NCI-H2107 treated with DMSO at 0.1 percent for 48 hours (cell line): ENCODE data around the gene RBMS2.

Experiments
- DNase-seq: peaks from one replicate; lab custom pipeline; 2025; ENCODE audit not compliant: unreplicated experiment; lab: John Stamatoyannopoulos, UW

Gene RBMS2

DNA sequence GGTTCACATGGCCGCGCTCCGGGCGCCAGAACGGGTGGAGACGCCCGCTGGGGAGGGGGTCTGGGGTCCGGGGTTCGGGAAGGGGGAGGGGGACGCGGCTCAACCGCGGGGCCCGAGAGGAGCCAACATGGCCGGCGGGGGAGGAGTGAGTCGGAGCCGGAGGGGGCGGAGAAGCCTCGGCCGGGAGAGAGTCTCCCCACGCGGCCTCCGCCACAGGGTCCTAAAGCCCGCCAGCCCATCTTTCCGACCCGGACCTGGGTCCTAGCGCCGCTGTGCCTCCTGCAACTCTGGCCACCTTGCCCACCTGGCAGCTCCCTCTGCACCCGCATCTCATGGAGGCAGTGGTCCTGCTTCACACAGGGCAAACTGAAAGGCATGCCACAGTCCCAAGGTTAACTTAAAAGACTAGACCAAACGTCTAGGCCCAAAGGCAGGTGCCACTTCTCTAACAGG is 108.6 kb downstream of the RBMS2 start, which contains the start of gene BAZ2A:
TSS of gene BAZ2A (minus strand) at position 147 of the 453 bp plus-strand sequence. CDS start 12,796 bp downstream, outside the sequence.
- DNase-seq = peak; percentile 67

DNA sequence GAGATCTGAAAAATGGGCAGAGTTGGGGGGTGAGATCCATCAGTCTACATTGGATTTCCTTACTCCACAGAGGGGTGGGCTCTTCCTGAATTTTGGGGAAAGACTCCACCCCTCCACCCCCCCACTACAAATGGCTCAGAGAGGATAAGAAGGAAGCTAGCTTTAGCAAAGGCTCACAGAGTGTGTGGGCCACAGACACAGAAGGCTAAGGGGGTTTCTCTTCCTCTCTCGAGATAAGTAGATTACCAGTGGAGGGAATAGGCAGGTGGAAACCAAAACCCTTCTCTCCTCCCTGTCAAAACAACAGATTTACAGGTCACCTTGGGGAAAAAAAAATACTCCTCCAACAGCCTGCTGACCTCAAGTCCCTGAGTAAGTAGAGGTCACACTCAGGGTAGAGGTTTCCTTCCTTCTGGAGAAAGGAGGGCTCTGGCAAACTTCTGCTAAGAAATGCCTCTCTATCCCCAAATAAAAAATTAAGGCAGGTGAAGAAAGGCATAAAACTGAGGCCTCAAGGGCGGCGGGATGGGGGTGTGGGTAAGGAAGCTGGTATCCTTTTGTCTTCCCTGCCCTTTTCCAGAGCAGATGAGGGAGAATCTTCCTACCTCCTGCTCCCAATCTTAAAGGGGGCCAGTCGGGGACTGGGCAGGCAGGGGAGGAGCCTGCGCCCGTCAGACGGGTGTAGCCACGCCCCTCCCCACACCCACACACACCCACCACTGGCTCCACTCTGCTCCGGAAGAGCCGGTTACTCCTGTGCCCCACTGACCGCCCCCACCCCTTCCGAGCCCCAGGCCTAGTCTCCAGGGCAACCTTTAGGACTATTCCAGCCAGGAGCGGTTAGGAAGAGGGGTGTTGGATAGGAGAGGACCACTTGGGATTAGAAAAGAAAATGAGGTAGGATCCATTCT is 110.4 kb downstream of the RBMS2 start:
- DNase-seq = peak; percentile 34

DNA sequence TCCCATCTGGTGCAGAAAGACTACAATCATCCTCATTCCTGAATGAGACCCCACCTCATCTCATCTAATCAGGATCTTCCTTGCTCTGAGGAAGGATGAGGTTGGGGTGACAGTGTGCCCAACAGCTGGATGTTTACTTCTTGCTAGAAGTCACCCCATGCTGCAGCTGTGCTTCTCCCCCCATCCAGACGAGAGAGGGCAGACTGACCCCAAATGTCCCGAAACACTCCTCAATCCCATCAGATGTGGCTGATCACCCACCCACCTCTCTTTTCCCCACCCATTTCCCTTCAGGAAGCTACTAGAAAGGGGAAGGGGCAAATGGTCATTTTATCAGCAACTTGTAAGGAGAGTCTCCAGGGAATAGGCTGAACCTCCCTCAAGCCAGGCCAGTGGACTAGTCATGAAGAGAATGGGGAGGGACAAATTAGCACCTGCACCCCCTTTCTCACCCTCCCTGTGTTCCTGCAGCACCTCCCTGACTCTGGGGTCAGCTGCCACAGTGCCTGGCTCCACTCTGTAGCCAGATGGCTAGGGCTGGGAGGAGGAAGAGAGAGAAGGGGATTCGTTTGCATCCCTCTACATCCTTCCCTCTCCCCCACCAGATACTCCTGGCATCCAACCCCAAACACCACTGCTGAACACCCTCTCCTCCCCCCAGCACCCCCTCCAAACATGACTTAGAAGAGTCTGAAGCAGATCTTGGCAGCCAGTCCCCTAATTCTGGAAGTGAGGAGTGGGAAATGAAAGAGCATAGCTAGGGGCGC is 111.3 kb downstream of the RBMS2 start:
- DNase-seq = no peak

DNA sequence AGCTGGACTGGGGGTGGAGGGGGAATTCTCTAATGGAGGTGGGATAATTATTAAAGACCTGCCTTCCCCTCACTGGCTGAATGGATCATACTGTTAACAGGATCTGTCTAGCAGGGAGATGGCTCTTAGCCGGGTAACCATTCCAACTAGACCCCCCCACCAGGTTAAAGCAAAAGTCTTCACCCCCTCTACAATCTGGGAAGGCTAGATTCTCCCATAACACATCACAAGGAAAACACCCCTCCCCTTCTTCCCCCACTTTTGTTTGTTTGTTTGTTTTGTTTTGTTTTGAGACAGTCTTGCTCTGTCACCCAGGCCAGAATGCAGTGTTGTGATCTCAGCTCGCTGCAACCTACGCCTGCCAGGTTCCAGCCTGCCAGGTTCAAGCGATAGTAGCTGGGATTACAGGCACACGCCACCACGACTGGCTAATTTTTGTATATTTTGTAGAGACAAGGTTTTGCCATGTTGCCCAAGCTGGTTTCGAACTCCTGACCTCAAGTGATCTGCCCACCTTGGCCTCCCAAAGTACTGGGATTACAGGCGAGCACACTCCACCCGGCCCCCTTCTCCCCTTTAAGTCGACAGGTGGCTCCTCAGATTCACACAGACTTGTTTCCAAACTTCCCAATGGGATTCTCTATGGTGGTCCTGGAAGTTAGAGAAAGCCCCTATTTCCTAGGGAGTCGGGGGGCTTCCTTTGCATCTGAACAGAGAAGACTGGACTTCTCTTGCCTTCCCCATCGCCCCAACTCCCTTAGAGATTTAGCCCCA is 112.0 kb downstream of the RBMS2 start:
- DNase-seq = no peak

- DNase-seq = peak; percentile 54
Observed at GRCh38 chr12:56634242-56634836, 112.7 kb downstream of the RBMS2 start.

GRCh38 chr12:56634837-56635791 is 113.5 kb downstream of the RBMS2 start:
- peak; percentile 87 for DNase-seq

DNA sequence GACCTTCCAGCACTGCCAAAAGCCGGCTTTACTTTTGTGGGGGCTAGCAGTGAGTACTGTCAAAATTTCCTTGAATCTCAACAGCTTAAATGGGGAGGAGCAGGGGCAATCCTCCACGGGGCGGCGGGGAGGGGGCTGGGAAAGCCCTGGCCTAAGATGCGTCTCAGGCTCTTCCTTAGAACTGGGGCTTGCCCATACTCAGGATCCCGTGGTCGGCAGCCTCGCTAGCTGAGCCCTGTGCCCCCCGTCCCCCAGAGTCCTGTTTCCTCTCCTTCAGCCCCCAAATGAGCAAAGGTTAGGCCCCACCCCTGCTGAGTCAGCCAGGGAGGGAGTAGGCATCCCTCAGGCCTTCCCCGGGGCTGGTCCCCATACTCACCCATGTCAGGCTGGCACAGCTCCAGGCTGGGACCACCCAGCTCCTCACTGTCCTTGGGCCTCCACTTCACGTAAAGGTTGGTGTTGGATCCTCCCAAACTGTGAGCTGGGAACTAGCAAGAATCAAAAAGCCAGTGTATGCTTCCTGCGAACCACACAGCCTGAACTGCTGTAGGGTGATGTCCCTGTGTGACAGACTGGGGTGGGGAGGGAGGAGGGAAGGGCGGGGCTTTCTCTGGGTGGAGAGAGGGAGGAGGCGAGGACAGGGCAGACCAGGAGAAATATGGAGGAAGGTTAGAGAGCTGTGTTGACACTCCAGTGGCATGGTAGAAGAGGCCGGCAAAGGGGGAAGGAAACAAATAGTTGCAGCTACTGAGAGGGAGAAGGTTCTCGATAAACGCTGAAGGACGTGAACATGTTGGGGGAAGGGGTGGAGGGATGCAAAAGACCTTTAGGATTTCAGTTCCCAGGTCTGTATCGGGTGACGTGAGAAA is 114.4 kb downstream of the RBMS2 start:
- DNase-seq = peak; percentile 91

- peak; percentile 99 for DNase-seq
Observed at GRCh38 chr12:56636675-56637540, 115.3 kb downstream of the RBMS2 start.

- no peak for DNase-seq
Observed at GRCh38 chr12:56637621-56638020, 116.0 kb downstream of the RBMS2 start.

- DNase-seq = no peak
Observed at GRCh38 chr12:56641219-56641618, 119.6 kb downstream of the RBMS2 start.

GRCh38 chr12:56644654-56645053 is 123.0 kb downstream of the RBMS2 start:
- no peak for DNase-seq

DNA sequence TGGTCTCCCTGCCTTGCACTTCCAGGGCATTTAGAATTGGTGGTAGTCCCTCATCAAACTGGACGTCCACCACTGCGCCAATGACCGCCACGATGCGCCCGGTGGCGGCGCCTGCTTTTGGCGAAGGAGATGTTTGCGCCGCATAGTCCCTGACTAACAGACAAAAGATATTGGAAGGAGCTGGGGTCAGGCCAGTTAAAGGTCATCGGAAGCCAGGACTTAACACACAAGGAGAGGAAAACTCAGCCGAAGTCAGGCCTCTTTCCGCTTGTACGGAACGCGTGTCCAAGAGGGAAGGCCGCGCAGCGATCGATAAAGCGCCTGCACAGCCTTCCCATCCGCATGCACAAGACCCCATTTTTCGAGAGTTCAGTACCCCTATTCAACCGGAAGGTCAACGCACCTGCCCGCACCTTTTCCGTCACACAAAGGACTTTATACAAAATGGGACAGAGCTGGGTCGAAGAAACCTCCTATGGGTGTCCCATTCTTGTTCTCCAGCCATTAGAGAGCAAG is 123.6 kb downstream of the RBMS2 start:
- no peak for DNase-seq
